HEK293 (cell line): ENCODE results near the gene THBD.
A peak's percentile ranks its signal among the peaks of the same experiment; 100 is the strongest.

Experiments used
- CTCF ChIA-PET: fragments of 350-600 bp; formaldehyde crosslinking; extraction: SDS; loops from one replicate; lab custom pipeline; 2021; ENCODE audit warnings: antibody characterized with exemption; lab: Yijun Ruan, JAX
- POLR2A ChIA-PET: fragments of 300-600 bp; formaldehyde crosslinking; extraction: SDS; loops from one replicate; lab custom pipeline; 2020; ENCODE audit warnings: antibody characterized with exemption, inconsistent platforms; lab: Yijun Ruan, JAX
- H3K27ac ChIP-seq: fragments of 200-500 bp; sonication (Bioruptor generic); 2 replicates; pipeline ENCODE4 v1.5.1; 2014; ENCODE audit warnings: low read depth, low read length, control low read depth, inconsistent platforms; ENCODE audit errors: extremely low read depth
- H3K36me3 ChIP-seq, 2 experiments: fragments of 200-500 bp in 1 of 2; sonication (Bioruptor generic) in 1 of 2; 1 replicate in 1 of 2; 2 replicates in 1 of 2; pipeline ENCODE4 v1.5.1; 2014 to 2017; ENCODE audit warnings: inconsistent platforms in 2 of 2, low read length in 2 of 2; ENCODE audit not compliant: control insufficient read depth in 2 of 2, insufficient read depth in 1 of 2
- H3K4me1 ChIP-seq: fragments of 200-500 bp; sonication (Bioruptor generic); 2 replicates; pipeline ENCODE4 v1.5.1; 2014; ENCODE audit warnings: mild to moderate bottlenecking, low read length, inconsistent platforms; ENCODE audit not compliant: control insufficient read depth, insufficient read depth
- H3K4me3 ChIP-seq: 2 replicates; pipeline ENCODE4 v1.5.1; 2011; ENCODE audit warnings: low read depth, mild to moderate bottlenecking, control low read depth, low read length, moderate library complexity
- H3K9me3 ChIP-seq: fragments of 200-500 bp; sonication (Bioruptor generic); 2 replicates; pipeline ENCODE4 v1.5.1; 2014; ENCODE audit warnings: low read depth, low read length, inconsistent platforms; ENCODE audit not compliant: control insufficient read depth, insufficient read depth
- EGR2 ChIP-seq: fragments of 450-650 bp; formaldehyde crosslinking; IDR thresholded peaks from 2 replicates; pipeline ENCODE4 v1.5.1; 2016; ENCODE audit warnings: low read depth, missing biosample characterization, missing genetic modification characterization
- GLI2 ChIP-seq: fragments of 450-650 bp; formaldehyde crosslinking; IDR thresholded peaks from 2 replicates; pipeline ENCODE4; 2017; ENCODE audit warnings: missing biosample characterization, missing genetic modification characterization, low read depth, borderline replicate concordance
- GLI4 ChIP-seq: fragments of 450-650 bp; formaldehyde crosslinking; IDR thresholded peaks from 2 replicates; pipeline ENCODE4 v1.5.1; 2016; ENCODE audit warnings: missing biosample characterization, missing genetic modification characterization
- GLIS2 ChIP-seq: fragments of 450-650 bp; formaldehyde crosslinking; IDR thresholded peaks from 2 replicates; pipeline ENCODE4 v1.5.1; 2016; ENCODE audit warnings: missing biosample characterization, missing genetic modification characterization
- HIC1 ChIP-seq: fragments of 450-650 bp; formaldehyde crosslinking; IDR thresholded peaks from 2 replicates; pipeline ENCODE4 v1.5.1; 2016; ENCODE audit warnings: missing biosample characterization, missing genetic modification characterization
- KLF1 ChIP-seq: fragments of 450-650 bp; formaldehyde crosslinking; IDR thresholded peaks from 2 replicates; pipeline ENCODE4 v1.5.1; 2016; ENCODE audit warnings: missing biosample characterization, missing genetic modification characterization
- KLF10 ChIP-seq: fragments of 450-650 bp; IDR thresholded peaks from 2 replicates; pipeline ENCODE4 v1.5.1; 2018; ENCODE audit warnings: missing biosample characterization, mild to moderate bottlenecking, missing genetic modification characterization
- KLF17 ChIP-seq: fragments of 450-650 bp; formaldehyde crosslinking; IDR thresholded peaks from 2 replicates; pipeline ENCODE4 v1.5.1; 2016; ENCODE audit warnings: missing biosample characterization, missing genetic modification characterization
- PRDM10 ChIP-seq: fragments of 450-650 bp; formaldehyde crosslinking; IDR thresholded peaks from 2 replicates; pipeline ENCODE4 v1.5.1; 2016; ENCODE audit warnings: missing biosample characterization, missing genetic modification characterization
- SP2 ChIP-seq: fragments of 450-650 bp; formaldehyde crosslinking; IDR thresholded peaks from 2 replicates; pipeline ENCODE4 v1.5.1; 2016; ENCODE audit warnings: missing biosample characterization, missing genetic modification characterization
- SP3 ChIP-seq: fragments of 450-650 bp; formaldehyde crosslinking; IDR thresholded peaks from 2 replicates; pipeline ENCODE4 v1.5.1; 2016; ENCODE audit warnings: missing biosample characterization, missing genetic modification characterization
- ZBTB17 ChIP-seq: fragments of 450-650 bp; formaldehyde crosslinking; IDR thresholded peaks from 2 replicates; pipeline ENCODE4 v1.5.1; 2016; ENCODE audit warnings: missing biosample characterization, missing genetic modification characterization
- ZBTB26 ChIP-seq: fragments of 450-650 bp; formaldehyde crosslinking; optimal IDR thresholded peaks from 2 replicates; pipeline ENCODE3; 2016; ENCODE audit warnings: missing biosample characterization, mild to moderate bottlenecking, missing genetic modification characterization
- ZBTB8A ChIP-seq: fragments of 450-650 bp; formaldehyde crosslinking; IDR thresholded peaks from 2 replicates; pipeline ENCODE4 v1.5.1; 2016; ENCODE audit warnings: missing biosample characterization, missing genetic modification characterization
- ZFHX2 ChIP-seq: fragments of 450-650 bp; formaldehyde crosslinking; conservative IDR thresholded peaks from 2 replicates; pipeline ENCODE4 v1.5.1; 2016; ENCODE audit warnings: missing biosample characterization, missing genetic modification characterization
- ZNF335 ChIP-seq: fragments of 450-650 bp; formaldehyde crosslinking; conservative IDR thresholded peaks from 2 replicates; pipeline ENCODE4 v1.5.1; 2016; ENCODE audit warnings: missing biosample characterization, missing genetic modification characterization
- ZNF341 ChIP-seq: fragments of 450-650 bp; formaldehyde crosslinking; IDR thresholded peaks from 2 replicates; pipeline ENCODE4; 2016; ENCODE audit warnings: low read depth, missing biosample characterization, missing genetic modification characterization
- ZNF362 ChIP-seq: fragments of 450-650 bp; formaldehyde crosslinking; IDR thresholded peaks from 2 replicates; pipeline ENCODE4 v1.5.1; 2016; ENCODE audit warnings: missing biosample characterization, missing genetic modification characterization
- ZNF366 ChIP-seq: fragments of 450-650 bp; formaldehyde crosslinking; conservative IDR thresholded peaks from 2 replicates; pipeline ENCODE4 v1.5.1; 2016; ENCODE audit warnings: missing biosample characterization, missing genetic modification characterization
- ZNF600 ChIP-seq: fragments of 450-650 bp; formaldehyde crosslinking; IDR thresholded peaks from 2 replicates; pipeline ENCODE4 v1.5.1; 2016; ENCODE audit warnings: missing biosample characterization, missing genetic modification characterization
- ZNF621 ChIP-seq: fragments of 450-650 bp; formaldehyde crosslinking; IDR thresholded peaks from 2 replicates; pipeline ENCODE4 v1.5.1; 2017; ENCODE audit warnings: missing biosample characterization, missing genetic modification characterization
- ZNF692 ChIP-seq: fragments of 450-650 bp; formaldehyde crosslinking; IDR thresholded peaks from 2 replicates; pipeline ENCODE4 v1.5.1; 2016; ENCODE audit warnings: missing biosample characterization, missing genetic modification characterization
- ZNF707 ChIP-seq: fragments of 450-650 bp; formaldehyde crosslinking; IDR thresholded peaks from 2 replicates; pipeline ENCODE4 v1.5.1; 2016; ENCODE audit warnings: missing biosample characterization, missing genetic modification characterization
- ZNF76 ChIP-seq: fragments of 450-650 bp; formaldehyde crosslinking; IDR thresholded peaks from 2 replicates; pipeline ENCODE4; 2016; ENCODE audit warnings: low read depth, missing biosample characterization, missing genetic modification characterization, borderline replicate concordance
- ZNF777 ChIP-seq: fragments of 450-650 bp; formaldehyde crosslinking; IDR thresholded peaks from 2 replicates; pipeline ENCODE4 v1.5.1; 2017; ENCODE audit warnings: missing biosample characterization, missing genetic modification characterization, borderline replicate concordance
- ZXDB ChIP-seq: fragments of 450-650 bp; formaldehyde crosslinking; IDR thresholded peaks from 2 replicates; pipeline ENCODE4 v1.5.1; 2016; ENCODE audit warnings: missing biosample characterization, missing genetic modification characterization

Gene THBD

GRCh38 chr20:23049201-23050075 lies at the start of gene THBD:
TSS of gene THBD (minus strand) at chr20:23049672. CDS start at chr20:23049504, 168 bp downstream.
- no peaks in the 10 kb centered on the region for H3K36me3 ChIP-seq
- CTCF ChIA-PET, result interaction anchor here (0.5 to 3.3 kb wide), 11 partner anchors 14 to 357 kb away, joined by 3 to 28 read pairs (median 4); no protein-coding TSS in a partner anchor
- POLR2A ChIA-PET, result no interaction called here
- no peaks in the 10 kb centered on the region for H3K9me3 ChIP-seq
- peak within 1 kb of the TSS; percentile 37 for H3K4me3 ChIP-seq
- peak within 1 kb of the TSS; percentile 1; the same call in 1 of the 2 replicates for H3K27ac ChIP-seq
- H3K4me1 ChIP-seq, result no peaks in the 10 kb centered on the region
- TF ChIP-seq GLI2 (tag by site-specific recombination) (no peak), SP2 (tag by site-specific recombination) (peak; percentile 95), ZNF707 (tag by site-specific recombination) (no peak), ZNF600 (tag by site-specific recombination) (peak; percentile 53), ZBTB26 (tag by site-specific recombination) (peak; percentile 87), KLF10 (tag by site-specific recombination) (no peak), KLF1 (tag by site-specific recombination) (peak; percentile 42; the same call in 1 of the 2 replicates), ZFHX2 (tag by site-specific recombination) (peak; percentile 53; the same call in 1 of the 2 replicates), ZNF341 (tag by site-specific recombination) (peak; percentile 93), ZNF335 (tag by site-specific recombination) (peak; percentile 79), ZNF362 (tag by site-specific recombination) (no peak), HIC1 (tag by site-specific recombination) (peak; percentile 16; the same call in 1 of the 2 replicates), ZNF692 (tag by site-specific recombination) (peak; percentile 26; the same call in 1 of the 2 replicates), PRDM10 (tag by site-specific recombination) (peak; percentile 95), ZBTB8A (tag by site-specific recombination) (peak; percentile 55), GLIS2 (tag by site-specific recombination) (peak; percentile 69), ZNF621 (tag by site-specific recombination) (no peak), SP3 (peak; percentile 79), ZNF777 (tag by site-specific recombination) (no peak), KLF17 (tag by site-specific recombination) (0 out of 2 replicates have a peak, but pooled peaks have one; percentile 34), EGR2 (peak; percentile 57), ZXDB (tag by site-specific recombination) (peak; percentile 47; the same call in 1 of the 2 replicates), ZBTB17 (tag by site-specific recombination) (peak; percentile 32; the same call in 1 of the 2 replicates), ZNF366 (tag by site-specific recombination) (0 out of 2 replicates have a peak, but pooled peaks have one; percentile 24), ZNF76 (peak; percentile 86), GLI4 (no peak)
